Middle frontal gyrus (tissue), 1 donor: ENCODE results near the gene EXD3.
"Not testable (repeated sequence)": the region's sequence is repeated elsewhere in the genome, so short reads cannot be mapped to it uniquely, and the experiment has no call there.

Experiments
- DNase-seq: peaks from one replicate; pipeline ENCODE4 v3.0.0-alpha.2; 2015; ENCODE audit warnings: low spot score; ENCODE audit errors: extremely low spot score

The EXD3 gene

DNA sequence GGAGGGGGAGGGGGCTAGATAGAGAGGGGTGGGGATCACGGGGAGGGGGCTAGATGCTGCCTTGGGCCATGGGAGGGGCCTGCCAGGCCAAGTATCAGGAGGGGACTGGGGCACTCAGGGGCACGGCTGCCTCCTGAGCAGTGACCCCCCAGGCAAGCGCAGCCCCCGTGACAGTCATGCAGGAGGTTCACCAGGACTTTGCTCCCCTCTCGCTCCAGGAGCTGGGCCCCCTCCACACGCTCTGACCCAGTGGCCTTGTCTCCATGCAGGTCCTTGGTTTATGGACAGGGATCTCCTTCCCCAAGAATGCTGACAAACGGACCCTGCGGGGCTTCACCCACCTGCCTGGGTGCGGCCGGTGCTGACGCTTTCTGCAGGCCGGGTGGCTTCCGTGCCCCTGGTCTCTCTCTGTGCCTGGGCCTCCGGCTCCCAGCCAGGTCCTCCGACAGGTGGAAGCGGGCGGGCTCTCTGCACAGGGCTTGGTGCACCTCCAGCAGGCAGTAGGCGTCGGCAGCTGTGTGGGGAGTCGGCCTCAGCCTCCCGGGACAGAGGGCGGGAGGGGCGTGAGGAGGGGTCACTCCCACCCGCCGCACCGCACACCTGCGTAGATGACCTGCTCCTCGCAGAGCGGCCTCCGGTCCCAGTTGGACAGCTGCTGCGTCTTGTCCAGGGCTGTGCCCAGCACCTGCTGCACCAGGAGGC is 74.0 kb downstream of the EXD3 start:
- DNase-seq, result no peak

DNA sequence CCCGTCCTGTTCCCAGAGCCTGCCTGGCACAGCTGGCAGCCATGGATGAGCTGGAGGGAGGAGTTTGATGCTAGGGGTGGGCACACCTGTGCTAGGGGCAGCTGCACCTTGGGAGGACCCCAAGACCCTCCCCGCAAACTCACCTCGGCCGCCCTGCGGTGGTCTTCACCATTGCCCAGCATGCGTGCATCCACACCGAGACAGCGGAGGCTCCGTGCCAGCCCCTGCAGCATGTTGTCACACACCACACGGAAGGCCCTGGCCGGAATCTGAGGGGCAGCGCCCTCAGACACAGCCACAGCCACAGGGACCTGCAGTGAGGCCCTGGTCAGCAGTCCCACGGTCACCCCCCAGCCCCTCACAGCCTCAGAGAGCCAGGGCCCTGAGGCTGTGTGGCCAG is 75.0 kb downstream of the EXD3 start:
- no peak for DNase-seq

DNA sequence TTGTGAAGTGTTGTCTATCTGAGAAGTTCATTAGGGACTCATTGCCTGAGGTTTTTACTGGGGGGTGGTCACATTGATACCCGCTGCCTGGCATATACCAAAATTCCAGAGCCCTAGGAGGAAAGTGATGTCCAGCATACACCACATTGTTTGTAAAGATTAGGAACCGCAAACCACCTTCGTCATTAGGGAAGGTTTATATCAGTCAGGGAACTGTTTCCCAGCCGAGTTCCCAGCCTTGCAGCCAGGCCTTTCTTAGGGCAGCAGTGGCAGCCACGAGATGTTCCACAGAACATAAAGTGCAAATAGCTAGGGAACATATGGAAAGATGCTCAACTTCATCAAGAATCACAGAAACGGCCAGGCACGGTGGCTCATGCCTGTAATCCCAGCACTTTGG is 80.5 kb downstream of the EXD3 start:
- DNase-seq, result no peak

DNA sequence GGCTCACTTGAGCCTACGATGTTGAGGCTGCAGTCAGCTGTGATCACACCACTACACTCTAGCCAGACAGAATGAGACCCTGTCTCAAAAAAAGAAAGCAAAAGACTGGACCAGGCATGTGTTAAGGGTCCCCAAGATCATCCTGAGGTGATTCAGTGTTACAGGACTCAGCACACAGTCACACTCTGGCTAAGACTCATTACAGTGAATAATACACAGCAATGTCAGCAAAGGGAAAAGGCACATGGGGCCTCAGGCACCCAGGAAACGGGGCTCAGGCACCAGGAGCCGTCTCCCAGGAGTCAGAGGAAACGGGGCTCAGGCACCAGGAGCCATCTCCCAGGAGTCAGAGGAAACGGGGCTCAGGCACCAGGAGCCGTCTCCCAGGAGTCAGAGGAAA is 81.7 kb downstream of the EXD3 start:
- no peak for DNase-seq

DNA sequence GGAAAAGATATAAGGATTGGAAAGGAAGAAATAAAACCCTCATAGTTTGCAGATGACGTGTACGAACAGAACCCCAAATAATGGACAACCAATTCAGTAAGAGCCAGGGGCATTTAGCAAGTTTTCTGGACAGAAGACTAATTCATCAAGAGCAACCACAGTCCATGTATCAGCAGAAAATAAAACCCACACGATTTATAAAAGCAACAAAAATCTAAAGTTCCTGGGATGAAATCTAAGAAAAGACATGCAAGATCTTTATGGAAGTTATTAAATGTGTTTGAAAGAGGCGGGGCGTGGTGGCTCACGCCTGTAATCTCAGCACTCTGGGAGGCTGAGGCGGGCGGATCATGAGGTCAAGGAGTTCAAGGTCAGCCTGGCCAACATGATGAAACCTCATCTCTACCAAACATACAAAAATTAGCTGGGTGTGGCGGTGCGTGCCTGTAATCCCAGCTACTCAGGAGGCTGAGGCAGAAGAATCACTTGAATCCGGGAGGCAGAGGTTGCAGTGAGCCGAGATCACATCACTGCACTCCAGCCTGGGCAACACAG is 83.0 kb downstream of the EXD3 start:
- DNase-seq, result not testable (repeated sequence)

DNA sequence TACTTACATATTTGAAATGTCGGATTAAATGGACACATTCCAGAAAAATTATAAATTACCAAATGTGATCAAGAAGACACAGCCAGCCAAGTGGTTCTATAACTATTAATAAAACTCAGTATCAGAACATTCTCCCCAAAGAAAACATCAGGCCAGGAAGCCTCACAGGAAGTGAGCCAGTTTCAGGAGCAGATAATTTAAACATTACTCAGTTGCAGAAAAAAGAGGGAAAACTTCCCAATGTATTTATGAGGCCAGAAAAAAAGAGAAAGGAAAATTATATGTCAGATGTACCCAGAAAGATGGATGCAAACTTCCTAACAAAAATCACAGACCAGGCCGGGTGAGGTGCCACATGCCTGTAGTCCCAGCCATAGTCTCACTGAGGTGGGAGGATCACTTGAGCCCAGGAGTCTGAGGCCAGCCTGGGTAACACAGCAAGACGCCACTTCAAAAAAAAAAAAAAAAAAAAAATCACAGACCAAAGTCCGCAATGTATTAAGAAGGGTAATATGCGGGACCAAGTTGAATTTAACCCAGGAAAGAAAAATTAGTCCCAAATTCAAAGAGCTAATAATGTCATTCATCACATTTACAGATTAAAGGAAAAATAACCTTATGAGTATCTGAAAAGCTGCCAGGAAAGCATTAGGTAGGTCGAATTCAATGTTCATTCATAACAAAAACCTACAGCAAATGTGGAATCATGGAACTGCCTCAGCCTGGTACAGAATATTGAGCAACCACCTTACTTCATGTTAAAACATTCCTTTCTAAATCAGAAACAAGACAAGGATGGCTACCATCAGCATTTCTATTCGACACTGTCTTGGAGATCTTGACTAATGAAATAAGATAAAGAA is 83.7 kb downstream of the EXD3 start:
- DNase-seq, result no peak

DNA sequence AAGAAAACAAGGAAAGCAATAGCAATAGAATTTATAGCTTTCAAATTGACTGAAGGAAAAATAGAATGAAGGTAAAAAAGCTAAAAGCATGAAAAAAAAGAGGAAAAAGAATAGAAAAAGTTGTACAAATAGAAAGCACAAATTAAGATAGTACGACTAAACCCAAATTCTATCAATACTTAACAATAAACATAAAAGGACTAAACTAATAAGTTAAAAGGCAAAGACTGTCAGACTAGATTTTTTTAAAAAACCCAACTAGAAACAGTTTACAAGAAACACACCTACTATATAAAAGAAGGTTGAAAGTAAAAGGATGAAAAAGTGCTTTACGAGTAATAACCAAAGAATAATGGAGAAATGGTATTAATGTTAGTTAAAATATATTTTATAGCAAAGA is 86.2 kb downstream of the EXD3 start:
- no peak for DNase-seq

DNA sequence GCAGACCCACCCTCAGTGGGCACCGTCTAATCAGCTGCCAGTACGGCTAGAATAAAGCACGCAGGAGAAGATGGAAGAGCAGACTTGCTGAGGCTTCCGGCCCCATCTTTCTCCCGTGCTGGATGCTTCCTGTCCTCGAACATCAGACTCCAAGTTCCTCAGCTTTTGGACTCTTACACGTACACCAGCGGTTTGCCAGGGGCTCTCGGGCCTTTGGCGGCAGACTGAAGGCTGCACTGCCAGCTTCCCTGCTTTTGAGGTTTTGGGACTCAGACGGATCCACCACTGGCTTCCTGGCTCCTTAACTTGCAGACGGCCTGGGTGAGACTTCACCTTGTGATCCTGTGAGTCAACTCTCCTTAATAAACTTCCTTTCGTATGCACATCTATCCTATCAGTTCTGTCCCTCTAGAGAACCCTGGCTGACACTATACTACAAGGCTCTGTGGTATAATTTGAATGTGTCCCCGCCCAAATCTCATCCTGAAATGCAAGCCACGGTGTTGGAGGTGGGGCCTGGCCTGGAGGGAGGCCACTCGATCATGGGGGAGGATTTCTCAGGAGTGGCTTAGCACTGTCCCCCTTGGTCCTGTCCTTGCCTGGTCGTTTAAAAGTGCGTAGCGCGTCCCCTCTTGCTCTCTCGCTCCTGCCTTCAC is 89.8 kb downstream of the EXD3 start:
- no peak for DNase-seq

DNA sequence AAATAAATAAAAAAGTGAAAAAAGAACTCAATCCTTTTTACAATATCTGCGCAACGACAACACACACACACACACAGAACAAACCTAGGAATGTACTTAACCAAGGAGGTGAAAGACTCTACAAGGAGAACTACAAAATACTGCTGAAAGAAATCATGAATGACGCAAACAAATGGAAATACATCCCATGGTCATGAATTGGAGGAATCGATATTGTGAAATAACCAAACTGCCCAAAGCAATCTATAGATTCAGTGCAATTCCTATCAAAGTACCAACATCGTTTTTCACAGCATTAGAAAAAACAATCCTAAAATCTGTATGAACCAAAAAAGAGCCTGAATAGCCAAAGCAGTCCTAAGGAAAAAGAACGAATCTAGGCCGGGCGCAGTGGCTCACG is 91.0 kb downstream of the EXD3 start:
- DNase-seq, result no peak

DNA sequence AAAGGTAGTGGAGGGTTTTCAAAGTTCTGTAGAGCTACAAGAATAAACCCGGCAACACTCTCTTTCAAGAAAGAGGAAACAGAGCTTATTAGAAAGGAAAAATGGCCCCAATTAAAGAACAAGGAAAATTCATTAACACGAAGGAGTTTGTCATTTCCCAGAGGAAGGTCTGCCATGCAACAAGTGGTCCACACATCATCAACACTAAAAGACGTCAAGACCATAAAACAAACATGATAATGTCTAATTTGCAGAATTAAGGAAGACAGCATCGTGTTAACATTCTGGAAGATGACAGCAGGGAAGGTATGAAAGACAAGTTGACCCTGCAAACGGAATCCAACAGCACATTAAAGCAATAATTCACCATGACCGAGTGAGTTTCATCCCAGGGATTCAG is 92.3 kb downstream of the EXD3 start:
- no peak for DNase-seq

DNA sequence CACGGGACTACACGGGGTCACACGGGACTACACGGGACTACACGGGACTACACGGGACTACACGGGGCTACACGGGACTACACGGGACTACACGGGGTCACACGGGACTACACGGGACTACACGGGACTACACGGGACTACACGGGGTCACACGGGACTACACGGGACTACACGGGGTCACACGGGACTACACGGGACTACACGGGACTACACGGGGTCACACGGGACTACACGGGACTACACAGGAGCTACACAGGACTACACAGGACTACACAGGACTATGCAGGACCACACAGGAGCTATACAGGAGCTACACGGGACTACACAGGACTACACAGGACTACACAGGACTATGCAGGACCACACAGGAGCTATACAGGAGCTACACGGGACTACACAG is 93.4 kb downstream of the EXD3 start:
- not testable (repeated sequence) for DNase-seq

DNA sequence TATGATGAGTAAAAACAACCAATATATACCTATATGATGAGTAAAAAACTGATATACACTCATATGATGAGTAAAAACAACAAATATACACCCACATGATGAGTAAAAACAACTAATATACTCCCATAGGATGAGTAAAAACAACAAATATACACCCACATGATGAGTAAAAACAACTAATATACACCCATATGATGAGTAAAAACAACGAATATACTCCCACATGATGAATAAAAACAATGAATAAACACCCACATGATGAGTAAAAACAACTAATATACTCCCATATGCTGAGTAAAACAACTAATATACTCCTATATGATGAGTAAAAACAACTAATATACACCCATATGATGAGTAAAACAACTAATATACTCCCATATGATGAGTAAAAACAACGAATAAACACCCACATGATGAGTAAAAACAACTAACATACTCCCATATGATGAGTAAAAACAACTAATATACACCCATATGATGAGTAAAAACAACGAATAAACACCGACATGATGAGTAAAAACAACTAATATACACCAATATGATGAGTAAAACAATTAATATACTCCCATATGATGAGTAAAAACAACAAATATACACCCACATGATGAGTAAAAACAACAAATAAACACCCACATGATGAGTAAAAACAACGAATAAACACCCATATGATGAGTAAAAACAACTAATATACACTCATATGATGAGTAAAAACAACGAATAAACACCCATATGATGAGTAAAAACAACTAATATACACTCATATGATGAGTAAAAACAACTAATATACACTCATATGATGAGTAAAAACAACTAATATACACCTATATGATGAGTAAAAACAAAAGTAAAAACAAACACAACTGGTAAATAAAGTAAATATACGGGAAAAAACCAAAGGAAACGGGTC is 95.1 kb downstream of the EXD3 start:
- not testable (repeated sequence) for DNase-seq

DNA sequence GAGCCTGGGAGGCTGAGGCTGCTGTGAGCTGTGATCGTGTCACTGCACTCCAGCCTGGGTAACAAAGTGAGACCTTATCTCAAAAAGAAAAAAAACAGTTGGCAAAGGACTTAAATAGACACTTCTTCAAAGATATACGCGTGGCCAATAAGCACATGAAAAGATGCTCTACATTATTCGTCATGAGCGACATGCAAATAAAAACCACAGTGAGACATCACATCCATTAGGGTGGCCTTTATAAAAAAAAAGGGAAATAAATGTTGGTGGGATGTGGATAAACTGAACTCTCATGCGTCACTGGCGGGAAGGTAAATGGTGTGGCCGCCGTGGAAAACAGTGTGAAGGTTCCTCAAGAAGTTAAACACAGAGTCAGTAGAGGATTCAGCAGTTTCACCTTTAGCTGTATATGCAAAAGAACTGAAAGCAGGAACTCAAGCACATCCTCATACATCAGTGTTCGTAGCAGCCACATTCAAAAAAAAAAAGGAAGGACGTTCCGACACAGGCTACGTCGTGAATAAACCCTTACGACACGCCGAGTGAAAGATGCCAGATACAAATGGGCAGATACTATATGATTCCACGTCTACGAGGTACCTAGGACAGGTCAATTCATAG is 96.4 kb downstream of the EXD3 start:
- no peak for DNase-seq

DNA sequence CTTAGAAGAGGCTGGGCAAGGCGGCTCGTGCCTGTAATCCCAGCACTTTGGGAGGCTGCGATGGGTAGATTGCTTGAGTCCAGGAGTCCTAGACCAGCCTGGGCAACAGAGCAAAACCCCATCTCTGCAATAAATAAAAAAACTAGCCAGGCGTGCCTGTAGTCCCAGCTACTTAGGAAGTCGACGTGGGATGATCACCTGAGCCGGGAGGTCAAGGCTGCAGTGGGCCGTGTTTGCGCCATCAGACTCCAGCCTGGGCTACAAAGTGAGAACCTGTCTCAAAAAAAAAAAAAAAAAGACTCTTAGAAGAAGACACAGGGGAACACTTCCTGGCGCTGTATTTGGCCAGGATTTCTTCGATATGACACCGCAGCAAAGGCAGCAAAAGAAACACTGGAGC is 97.2 kb downstream of the EXD3 start:
- no peak for DNase-seq

DNA sequence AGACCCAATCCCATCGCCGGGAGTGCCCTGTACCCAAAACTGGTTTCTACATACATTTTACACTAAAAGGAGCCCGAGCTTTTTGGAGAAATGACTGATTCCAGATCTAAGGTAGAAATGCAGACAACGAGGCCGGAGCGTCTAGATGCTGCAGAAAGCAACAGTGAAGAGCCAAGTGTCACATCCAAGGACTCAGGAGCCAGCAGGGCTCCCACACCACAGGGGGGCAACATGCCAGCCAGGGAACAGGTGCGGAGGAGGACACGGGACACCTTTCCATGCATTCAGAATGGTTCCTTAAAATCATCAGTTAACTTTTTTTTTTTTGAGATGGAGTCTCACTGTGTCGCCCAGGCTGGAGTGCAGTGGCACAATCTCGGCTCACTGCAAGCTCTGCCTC is 97.8 kb downstream of the EXD3 start:
- no peak for DNase-seq

DNA sequence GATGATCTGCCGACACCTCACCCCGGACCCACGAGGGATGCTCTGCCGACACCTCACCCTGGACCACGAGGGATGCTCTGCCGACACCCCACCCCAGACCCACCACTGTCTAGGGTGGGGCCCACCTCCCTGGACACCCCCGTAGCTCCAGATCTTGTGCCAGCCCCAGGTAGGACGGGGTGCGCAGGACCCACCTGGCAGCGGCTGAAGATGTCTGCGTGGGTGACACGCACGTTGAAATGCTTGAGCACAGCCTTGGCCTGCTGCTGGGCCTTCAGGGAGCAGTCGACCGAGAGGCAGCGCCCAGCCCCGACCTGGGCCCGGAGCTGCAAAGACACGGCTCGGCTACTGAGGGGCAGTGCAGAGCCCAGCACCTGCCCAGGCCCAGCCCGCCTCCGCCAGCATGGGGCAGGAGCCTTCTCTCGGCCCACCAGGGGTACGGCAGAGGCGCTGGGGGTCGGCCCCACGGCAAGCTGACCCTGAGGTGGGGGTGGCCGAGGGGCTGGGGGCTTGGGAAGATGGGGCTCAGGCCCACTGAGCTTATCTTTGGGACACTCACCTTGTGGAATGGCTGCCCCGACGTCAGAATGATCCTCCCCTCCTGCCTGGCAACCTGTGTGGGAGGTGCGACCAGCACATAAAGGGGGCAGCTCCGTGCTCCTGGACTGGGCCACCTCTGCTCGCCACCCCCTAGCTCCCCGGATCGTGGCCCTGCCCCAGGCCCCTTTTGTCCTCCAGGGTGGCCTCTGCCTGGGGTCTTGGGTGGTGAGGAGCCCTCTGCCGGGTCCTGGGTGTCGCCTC is 99.2 kb downstream of the EXD3 start:
- no peak for DNase-seq

DNA sequence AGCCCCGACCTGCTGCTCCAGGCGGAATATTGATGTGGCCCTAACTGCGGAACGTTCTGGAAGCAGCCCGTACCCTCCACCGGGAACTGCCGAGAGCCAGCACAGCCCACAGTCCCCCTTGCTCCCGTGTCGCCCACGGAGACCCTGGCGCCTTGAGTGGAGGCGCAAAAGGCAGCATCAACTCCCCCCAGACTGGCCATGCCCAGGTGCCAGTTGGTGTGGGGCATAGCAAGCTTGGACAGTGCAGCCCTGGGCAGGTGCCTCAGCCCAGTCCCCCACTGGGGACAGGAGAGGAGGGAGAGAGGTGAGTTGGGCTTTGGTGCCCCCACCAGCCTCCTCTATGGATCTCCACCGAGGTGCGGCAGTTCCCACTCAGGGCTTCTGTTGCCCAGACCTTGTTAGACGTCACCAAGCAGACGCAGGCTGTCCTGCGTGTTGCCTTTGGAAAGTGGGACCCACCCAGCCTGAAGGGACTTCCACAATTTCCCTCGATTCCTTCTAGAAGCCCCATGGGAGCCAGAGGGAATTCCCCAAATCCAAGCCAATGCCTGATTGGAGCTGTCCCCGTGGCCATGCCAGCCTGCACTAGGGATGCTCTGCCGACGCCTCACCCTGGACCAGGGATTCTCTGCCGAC is 101.1 kb downstream of the EXD3 start:
- no peak for DNase-seq

DNA sequence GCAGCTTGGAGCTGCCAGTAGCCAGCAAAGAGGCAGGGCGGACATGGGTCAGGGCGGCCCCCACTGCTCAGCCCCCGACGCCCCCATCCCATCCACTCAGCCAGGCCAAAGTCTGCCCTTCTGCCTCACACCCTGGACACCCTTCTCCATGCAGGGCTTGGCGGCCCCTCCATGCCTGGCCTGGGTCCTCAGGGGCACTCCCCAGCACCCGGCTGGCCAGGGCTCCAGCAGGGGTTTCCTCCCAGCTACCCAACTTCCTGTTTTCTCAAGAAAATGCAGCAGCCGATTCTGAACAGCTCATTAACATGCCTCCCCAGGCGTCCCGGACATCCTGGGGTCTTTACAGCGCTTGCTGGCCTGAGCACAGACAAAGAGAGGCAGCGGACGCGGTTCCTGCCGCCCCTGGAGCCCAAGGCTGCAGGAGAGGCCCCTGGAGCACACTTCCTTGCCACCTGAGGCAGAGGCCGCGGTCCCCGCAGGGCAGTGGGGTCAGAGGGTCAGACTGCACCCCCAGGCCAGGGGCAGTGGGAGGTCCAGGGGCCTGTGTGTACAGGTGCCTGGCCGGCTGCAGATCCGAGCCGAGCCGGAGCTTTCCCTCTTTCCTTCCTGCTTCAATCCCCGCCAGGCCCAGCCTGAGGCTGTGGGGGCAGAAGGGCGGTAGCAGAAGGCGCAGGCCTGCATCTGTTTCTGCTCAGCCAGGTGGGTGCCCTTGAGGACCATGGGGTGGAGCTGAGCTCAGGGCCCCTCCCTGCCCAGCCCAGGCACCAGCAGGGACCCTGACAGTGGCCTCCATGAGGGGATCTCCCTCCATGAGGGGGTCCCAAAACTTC is 102.2 kb downstream of the EXD3 start:
- no peak for DNase-seq
